SK-N-SH treated with all-trans-retinoic acid at 6 μM for 48 hours (cell line): ENCODE data around the gene MAP3K20.

Source experiments
- ATAC-seq: fragments of 200-7000 bp; cut with Tn5 transposase; 3 replicates; pipeline ENCODE4 v1.9.1; 2020; ENCODE audit warnings: mild to moderate bottlenecking, moderate library complexity
- ARNTL ChIP-seq: fragments of 450-650 bp; formaldehyde crosslinking; IDR thresholded peaks from 2 replicates; pipeline ENCODE4 v1.5.0; 2020; ENCODE audit warnings: low read depth, mild to moderate bottlenecking, moderate library complexity, borderline replicate concordance
- BACH2 ChIP-seq: fragments of 250-450 bp; sonication (Bioruptor Pico); IDR thresholded peaks from 2 replicates; pipeline ENCODE4 v1.9.0; 2021; ENCODE audit warnings: mild to moderate bottlenecking, borderline replicate concordance
- CSDC2 ChIP-seq: fragments of 250-450 bp; sonication (Bioruptor Pico); IDR thresholded peaks from 2 replicates; pipeline ENCODE4 v1.5.0; 2020; ENCODE audit warnings: mild to moderate bottlenecking, moderate library complexity
- CSRNP3 ChIP-seq: fragments of 250-450 bp; sonication (Bioruptor Pico); IDR thresholded peaks from 2 replicates; pipeline ENCODE4 v1.5.1; 2021; ENCODE audit warnings: mild to moderate bottlenecking, moderate library complexity
- ESRRG ChIP-seq: fragments of 250-450 bp; sonication (Bioruptor Pico); IDR thresholded peaks from 2 replicates; pipeline ENCODE4 v1.6.1; 2021; ENCODE audit warnings: mild to moderate bottlenecking
- GLIS3 ChIP-seq: fragments of 250-450 bp; sonication (Bioruptor Pico); IDR thresholded peaks from 2 replicates; pipeline ENCODE4 v1.5.0; 2020; ENCODE audit warnings: mild to moderate bottlenecking, moderate library complexity
- ISL1 ChIP-seq: fragments of 250-450 bp; sonication (Bioruptor Pico); IDR thresholded peaks from 2 replicates; pipeline ENCODE4 v2.1.2; 2022; ENCODE audit warnings: mild to moderate bottlenecking, moderate library complexity
- OSR1 ChIP-seq: fragments of 250-450 bp; sonication (Bioruptor Pico); IDR thresholded peaks from 2 replicates; pipeline ENCODE4 v1.8.0; 2022; ENCODE audit warnings: moderate library complexity, mild to moderate bottlenecking, inconsistent platforms
- PPARA ChIP-seq: fragments of 250-450 bp; sonication (Bioruptor Pico); IDR thresholded peaks from 2 replicates; pipeline ENCODE4 v1.5.0; 2020; ENCODE audit warnings: mild to moderate bottlenecking, borderline replicate concordance
- RARB ChIP-seq: fragments of 250-450 bp; sonication (Bioruptor Pico); IDR thresholded peaks from 2 replicates; pipeline ENCODE4 v1.8.0; 2021; ENCODE audit warnings: mild to moderate bottlenecking, moderate library complexity
- SNAI2 ChIP-seq: fragments of 250-450 bp; sonication (Bioruptor Pico); IDR thresholded peaks from 2 replicates; pipeline ENCODE4 v1.5.0; 2020; ENCODE audit warnings: mild to moderate bottlenecking, moderate library complexity
- TCF4 ChIP-seq: fragments of 250-450 bp; sonication (Bioruptor Pico); IDR thresholded peaks from 2 replicates; pipeline ENCODE4 v1.8.0; 2021; ENCODE audit warnings: mild to moderate bottlenecking, moderate library complexity, borderline replicate concordance
- TSHZ2 ChIP-seq: fragments of 250-450 bp; sonication (Bioruptor Pico); IDR thresholded peaks from 2 replicates; pipeline ENCODE4 v1.5.0; 2020; ENCODE audit warnings: mild to moderate bottlenecking, moderate library complexity
- ZC3H10 ChIP-seq: fragments of 250-450 bp; sonication (Bioruptor Pico); IDR thresholded peaks from 2 replicates; pipeline ENCODE4 v1.5.1; 2021; ENCODE audit warnings: mild to moderate bottlenecking, moderate library complexity
- ZFP3 ChIP-seq: fragments of 250-450 bp; sonication (Bioruptor Pico); IDR thresholded peaks from 2 replicates; pipeline ENCODE4 v1.5.0; 2020; ENCODE audit warnings: mild to moderate bottlenecking, moderate library complexity
- ZFP30 ChIP-seq: fragments of 450-650 bp; formaldehyde crosslinking; IDR thresholded peaks from 2 replicates; pipeline ENCODE4 v1.5.0; 2022; ENCODE audit warnings: mild to moderate bottlenecking, moderate library complexity
- ZNF70 ChIP-seq: fragments of 450-650 bp; formaldehyde crosslinking; IDR thresholded peaks from 2 replicates; pipeline ENCODE4 v1.5.0; 2020; ENCODE audit warnings: mild to moderate bottlenecking, moderate library complexity
- ZNF8 ChIP-seq: fragments of 450-650 bp; formaldehyde crosslinking; IDR thresholded peaks from 2 replicates; pipeline ENCODE4 v1.5.0; 2020; ENCODE audit warnings: mild to moderate bottlenecking, moderate library complexity
- TF ChIP-seq, protein P1 (sequence below): fragments of 250-450 bp; sonication (Bioruptor Pico); IDR thresholded peaks from 2 replicates; pipeline ENCODE4 v1.8.0; 2021; ENCODE audit warnings: low read depth, mild to moderate bottlenecking, moderate library complexity, borderline replicate concordance
- TF ChIP-seq, protein P2 (sequence below): fragments of 250-450 bp; sonication (Bioruptor Pico); IDR thresholded peaks from 2 replicates; pipeline ENCODE4 v1.5.1; 2020; ENCODE audit warnings: low read depth, mild to moderate bottlenecking, moderate library complexity
- TF ChIP-seq, protein P3 (sequence below): fragments of 250-450 bp; sonication (Bioruptor Pico); IDR thresholded peaks from 2 replicates; pipeline ENCODE4 v1.8.0; 2020; ENCODE audit warnings: mild to moderate bottlenecking, moderate library complexity, borderline replicate concordance

MAP3K20 gene

DNA sequence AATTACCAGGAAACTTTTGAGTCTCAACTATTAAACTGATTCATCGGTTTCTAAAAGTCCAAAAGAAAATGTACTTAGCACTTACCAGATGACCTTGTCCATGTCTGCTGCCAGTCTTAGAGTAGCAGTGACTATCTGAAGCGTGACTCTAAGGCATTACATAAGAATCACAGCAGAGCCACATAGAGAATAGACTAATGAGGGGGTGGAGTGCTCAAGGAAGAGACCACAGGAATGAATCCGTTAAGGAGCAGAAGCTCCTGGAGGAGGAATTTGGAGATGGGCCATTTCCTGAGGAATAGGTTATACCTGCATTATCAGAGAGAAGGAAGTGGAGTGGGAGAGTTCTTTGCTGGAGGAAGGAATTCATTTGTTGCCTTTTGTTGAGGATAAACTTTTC, 116.0 kb downstream of the MAP3K20 start:
- TF ChIP-seq ZC3H10: no peak
- no peak for TF ChIP-seq CSRNP3
- no peak for TF ChIP-seq BACH2 (CRISPR knock-in tag)
- TF ChIP-seq, protein P1, sequence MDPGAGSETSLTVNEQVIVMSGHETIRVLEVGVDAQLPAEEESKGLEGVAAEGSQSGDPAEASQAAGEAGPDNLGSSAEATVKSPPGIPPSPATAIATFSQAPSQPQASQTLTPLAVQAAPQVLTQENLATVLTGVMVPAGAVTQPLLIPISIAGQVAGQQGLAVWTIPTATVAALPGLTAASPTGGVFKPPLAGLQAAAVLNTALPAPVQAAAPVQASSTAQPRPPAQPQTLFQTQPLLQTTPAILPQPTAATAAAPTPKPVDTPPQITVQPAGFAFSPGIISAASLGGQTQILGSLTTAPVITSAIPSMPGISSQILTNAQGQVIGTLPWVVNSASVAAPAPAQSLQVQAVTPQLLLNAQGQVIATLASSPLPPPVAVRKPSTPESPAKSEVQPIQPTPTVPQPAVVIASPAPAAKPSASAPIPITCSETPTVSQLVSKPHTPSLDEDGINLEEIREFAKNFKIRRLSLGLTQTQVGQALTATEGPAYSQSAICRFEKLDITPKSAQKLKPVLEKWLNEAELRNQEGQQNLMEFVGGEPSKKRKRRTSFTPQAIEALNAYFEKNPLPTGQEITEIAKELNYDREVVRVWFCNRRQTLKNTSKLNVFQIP (CRISPR knock-in tag): no peak
- no peak for TF ChIP-seq ZNF8 (CRISPR knock-in tag)
- no peak for TF ChIP-seq ARNTL (CRISPR knock-in tag)
- TF ChIP-seq RARB: no peak
- TF ChIP-seq, protein P2, sequence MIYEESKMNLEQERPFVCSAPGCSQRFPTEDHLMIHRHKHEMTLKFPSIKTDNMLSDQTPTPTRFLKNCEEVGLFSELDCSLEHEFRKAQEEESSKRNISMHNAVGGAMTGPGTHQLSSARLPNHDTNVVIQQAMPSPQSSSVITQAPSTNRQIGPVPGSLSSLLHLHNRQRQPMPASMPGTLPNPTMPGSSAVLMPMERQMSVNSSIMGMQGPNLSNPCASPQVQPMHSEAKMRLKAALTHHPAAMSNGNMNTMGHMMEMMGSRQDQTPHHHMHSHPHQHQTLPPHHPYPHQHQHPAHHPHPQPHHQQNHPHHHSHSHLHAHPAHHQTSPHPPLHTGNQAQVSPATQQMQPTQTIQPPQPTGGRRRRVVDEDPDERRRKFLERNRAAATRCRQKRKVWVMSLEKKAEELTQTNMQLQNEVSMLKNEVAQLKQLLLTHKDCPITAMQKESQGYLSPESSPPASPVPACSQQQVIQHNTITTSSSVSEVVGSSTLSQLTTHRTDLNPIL (CRISPR knock-in tag): no peak
- TF ChIP-seq GLIS3 (CRISPR knock-in tag): no peak
- TF ChIP-seq CSDC2 (CRISPR knock-in tag): no peak
- TF ChIP-seq, protein P3, sequence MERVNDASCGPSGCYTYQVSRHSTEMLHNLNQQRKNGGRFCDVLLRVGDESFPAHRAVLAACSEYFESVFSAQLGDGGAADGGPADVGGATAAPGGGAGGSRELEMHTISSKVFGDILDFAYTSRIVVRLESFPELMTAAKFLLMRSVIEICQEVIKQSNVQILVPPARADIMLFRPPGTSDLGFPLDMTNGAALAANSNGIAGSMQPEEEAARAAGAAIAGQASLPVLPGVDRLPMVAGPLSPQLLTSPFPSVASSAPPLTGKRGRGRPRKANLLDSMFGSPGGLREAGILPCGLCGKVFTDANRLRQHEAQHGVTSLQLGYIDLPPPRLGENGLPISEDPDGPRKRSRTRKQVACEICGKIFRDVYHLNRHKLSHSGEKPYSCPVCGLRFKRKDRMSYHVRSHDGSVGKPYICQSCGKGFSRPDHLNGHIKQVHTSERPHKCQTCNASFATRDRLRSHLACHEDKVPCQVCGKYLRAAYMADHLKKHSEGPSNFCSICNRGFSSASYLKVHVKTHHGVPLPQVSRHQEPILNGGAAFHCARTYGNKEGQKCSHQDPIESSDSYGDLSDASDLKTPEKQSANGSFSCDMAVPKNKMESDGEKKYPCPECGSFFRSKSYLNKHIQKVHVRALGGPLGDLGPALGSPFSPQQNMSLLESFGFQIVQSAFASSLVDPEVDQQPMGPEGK (CRISPR knock-in tag): no peak
- TF ChIP-seq TCF4: no peak
- no peak for TF ChIP-seq ZFP30 (CRISPR knock-in tag)
- TF ChIP-seq ZNF70 (CRISPR knock-in tag): no peak
- TF ChIP-seq OSR1 (CRISPR knock-in tag): no peak

DNA sequence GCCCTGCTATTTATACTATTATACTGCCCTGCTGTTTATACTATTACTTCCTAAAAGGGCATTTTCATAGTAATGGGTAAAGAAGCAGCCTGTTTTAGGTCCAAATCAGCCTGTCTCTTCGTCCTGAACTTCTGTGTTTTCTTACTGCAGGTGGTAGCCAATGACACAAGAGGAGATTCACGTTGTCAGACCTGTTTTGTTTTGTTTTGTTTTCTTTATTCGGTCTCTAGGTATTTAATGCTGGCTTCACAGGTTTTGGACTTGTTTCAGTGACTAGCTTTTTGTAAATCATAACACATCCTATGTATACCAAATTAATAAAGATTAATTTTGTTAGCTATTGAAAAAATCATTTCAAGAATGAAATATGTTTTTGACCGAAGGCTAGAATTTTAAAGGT, 116.4 kb downstream of the MAP3K20 start:
- TF ChIP-seq ZNF8 (CRISPR knock-in tag) (no peak), ZFP3 (CRISPR knock-in tag) (no peak), ISL1 (no peak), CSRNP3 (no peak), SNAI2 (CRISPR knock-in tag) (no peak), ZC3H10 (no peak), TCF4 (no peak), PPARA (no peak), TSHZ2 (no peak), GLIS3 (CRISPR knock-in tag) (no peak), ZFP30 (CRISPR knock-in tag) (no peak), OSR1 (CRISPR knock-in tag) (no peak), RARB (no peak), ESRRG (no peak), CSDC2 (CRISPR knock-in tag) (no peak)
- TF ChIP-seq, protein P3 (CRISPR knock-in tag): no peak
- TF ChIP-seq, protein P1 (CRISPR knock-in tag): no peak
- ATAC-seq: no peak

More for the DNA sequence above, 116.0 kb downstream of the MAP3K20 start:
- no peak for ATAC-seq
